ENCODE results near the gene FAM168B.

DNA sequence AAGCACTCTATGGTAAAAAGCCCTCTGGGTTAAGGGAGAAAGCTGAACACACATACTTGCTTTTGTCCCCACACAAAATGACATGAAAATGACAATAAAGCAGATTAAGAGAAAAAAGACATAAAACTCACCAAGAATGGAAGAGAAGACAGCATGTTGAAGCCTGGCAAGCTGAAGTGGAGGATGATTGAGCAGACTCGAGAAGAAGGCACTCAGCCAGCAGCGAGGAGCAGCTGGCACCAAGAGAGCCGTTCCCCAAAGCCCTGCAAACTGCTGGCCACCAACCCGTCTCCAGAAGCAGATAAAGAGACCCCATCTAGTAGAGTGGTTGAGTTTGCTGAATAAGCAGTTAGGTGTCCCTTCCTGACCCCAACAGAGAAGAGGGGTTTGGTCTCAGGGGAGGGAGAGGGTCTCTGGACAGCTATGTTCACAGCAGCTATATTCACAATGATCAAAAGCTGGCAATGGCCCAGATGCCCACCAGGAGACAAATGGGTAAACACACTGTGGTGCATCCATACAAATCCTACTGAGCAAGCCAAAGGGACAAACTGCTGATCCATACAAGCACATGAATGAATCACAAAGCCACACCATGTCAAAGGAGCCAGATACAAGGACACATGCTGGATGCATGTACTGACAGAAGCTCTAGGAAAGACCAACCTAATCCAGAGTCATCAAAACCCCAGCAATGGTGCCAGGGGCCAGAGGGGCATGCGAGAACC, 36.9 kb downstream of the FAM168B start:
- TF ChIP-seq, protein P1, sequence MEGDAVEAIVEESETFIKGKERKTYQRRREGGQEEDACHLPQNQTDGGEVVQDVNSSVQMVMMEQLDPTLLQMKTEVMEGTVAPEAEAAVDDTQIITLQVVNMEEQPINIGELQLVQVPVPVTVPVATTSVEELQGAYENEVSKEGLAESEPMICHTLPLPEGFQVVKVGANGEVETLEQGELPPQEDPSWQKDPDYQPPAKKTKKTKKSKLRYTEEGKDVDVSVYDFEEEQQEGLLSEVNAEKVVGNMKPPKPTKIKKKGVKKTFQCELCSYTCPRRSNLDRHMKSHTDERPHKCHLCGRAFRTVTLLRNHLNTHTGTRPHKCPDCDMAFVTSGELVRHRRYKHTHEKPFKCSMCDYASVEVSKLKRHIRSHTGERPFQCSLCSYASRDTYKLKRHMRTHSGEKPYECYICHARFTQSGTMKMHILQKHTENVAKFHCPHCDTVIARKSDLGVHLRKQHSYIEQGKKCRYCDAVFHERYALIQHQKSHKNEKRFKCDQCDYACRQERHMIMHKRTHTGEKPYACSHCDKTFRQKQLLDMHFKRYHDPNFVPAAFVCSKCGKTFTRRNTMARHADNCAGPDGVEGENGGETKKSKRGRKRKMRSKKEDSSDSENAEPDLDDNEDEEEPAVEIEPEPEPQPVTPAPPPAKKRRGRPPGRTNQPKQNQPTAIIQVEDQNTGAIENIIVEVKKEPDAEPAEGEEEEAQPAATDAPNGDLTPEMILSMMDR (IDR thresholded peaks at IDR 0.05), result no peak
- no peak for TF ChIP-seq POLR2A (IDR thresholded peaks at IDR 0.05)
- TF ChIP-seq EP300 (IDR thresholded peaks at IDR 0.05), result no peak
